HCEC 1CT (cell line): ENCODE data around the gene RPL13A.

Experiments used
- DNase-seq: peaks from one replicate; pipeline ENCODE4 v3.0.0-alpha.2; 2017

Gene RPL13A

DNA sequence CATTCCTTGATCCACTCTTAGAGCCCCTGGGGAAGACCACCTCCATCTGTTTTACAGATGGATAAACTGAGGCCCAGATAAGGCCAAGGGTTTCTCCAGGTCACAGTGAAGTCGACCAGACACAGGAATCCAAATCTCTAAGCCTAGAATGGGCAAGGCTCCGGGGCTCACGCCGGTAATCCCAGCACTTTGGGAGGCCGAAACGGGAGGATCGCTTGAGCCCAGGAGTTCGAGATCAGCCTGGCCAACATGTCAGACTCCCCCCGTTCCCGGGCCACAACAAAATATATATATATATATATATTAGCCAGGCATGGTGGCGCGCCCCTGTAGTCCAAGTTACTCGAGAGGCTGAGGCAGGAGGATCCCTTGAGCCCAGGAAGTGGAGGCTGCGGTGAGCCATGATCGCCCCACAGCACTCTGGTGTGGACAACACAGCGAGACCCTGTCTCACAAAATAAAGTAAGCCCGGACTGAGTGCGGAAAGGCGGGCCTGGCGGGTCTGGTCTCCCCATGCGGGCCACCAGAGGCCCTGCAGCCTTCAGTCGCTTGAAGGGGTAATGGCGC is 615 bp upstream of the RPL13A start:
- DNase-seq, result no peak

DNA sequence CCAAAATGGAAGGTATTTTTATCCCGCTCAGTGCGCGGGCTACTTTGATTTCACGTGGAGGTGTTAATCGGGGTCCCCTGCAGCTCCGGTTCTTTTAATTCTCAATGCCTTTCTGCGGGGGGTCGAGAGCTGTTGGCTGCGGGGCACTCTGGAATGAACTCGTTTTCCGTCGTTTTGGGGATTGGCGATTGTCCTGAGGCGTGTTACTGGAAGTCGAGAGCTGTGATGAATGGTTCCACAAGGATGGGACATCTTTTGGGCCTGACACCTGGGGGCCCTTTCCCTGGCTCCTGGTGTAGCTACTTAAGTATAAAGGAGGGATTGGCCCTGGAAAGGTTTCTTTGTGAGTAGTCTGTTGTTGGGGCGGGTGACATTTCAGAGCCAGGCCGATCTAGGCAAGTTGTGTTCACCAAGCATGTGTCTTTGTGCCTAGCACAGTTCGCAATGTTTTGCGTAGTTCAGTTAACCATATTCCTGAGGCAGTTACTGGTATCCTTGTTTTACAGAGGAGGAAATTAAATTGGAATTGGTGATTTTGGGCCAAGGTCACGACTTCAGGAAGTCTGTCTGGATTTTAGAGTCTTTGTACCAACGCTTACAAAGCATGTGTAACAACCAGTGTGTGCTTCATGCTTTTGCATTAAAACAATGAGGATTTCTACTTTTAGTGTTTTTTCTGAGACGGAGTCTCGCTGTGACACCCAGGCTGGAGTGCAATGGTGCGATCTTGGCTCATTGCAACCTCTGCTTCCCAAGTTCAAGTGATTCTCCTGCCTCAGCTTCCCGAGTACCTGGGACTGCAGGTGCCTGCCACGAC is 846 bp downstream of the RPL13A start:
- DNase-seq, result no peak

DNA sequence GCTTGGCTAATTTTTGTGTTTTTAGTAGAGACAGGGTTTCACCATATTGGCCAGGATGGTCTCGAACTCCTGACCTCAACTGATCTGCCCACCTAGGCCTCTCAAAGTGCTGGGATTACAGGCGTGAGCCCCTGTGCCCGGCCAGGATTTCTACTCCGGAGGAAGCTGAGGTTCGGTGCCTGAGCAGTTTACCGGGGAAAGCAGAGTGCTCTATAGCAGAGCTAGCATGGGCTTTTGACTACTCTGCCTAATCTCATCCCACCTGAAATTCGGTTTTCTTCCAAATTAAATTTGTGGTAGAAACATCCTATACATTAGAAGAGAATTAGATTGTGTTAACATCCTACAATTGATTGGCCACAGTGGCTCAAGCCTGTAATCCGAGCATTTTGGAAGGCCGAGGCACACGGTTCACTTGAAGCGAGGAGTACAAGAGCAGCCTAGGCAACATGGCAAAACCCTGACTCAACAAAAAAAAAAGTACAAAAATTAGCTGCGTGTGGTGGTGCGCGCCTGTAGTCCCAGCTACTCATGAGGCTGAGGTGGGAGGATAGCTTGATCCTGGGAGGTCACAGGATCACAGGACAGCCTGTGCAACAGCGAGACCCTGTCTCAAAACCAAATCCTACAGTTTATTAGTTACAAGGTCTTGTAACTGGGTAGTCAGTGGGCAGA is 1.6 kb downstream of the RPL13A start:
- DNase-seq, result no peak

- DNase-seq, result no peak
These were observed 2.3 kb downstream of the RPL13A start for GRCh38 chr19:49489601-49490167.

DNA sequence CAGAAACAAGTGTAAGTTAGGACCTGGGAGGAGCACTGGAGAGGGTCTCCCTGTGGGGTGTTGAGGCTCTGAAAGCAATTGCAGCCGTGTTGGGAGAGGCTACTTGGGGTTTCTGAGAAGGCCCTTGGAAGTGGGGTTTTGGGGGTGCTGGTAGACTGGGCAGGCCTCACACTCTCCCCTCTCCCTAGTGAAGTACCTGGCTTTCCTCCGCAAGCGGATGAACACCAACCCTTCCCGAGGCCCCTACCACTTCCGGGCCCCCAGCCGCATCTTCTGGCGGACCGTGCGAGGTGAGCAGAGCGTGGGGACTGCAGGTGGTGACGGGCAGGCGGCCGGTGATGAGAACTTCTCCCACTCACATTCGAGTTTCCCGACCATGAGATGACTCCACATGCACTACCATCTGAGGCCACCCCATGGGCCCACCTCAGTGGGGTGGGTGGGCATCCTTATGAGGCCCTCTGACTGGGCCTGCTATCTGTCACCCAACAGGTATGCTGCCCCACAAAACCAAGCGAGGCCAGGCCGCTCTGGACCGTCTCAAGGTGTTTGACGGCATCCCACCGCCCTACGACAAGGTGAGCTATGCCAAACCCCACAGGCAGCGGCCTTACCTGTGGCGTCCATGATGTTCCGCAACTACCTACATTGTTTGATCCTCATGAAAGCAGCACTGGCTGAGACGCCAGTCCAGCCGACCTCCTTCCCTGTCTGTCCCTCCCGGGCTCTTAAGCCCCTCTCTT is 3.0 kb downstream of the RPL13A start:
- DNase-seq, result no peak

GRCh38 chr19:49491030-49491803 is 3.8 kb downstream of the RPL13A start:
- DNase-seq, result no peak

DNA sequence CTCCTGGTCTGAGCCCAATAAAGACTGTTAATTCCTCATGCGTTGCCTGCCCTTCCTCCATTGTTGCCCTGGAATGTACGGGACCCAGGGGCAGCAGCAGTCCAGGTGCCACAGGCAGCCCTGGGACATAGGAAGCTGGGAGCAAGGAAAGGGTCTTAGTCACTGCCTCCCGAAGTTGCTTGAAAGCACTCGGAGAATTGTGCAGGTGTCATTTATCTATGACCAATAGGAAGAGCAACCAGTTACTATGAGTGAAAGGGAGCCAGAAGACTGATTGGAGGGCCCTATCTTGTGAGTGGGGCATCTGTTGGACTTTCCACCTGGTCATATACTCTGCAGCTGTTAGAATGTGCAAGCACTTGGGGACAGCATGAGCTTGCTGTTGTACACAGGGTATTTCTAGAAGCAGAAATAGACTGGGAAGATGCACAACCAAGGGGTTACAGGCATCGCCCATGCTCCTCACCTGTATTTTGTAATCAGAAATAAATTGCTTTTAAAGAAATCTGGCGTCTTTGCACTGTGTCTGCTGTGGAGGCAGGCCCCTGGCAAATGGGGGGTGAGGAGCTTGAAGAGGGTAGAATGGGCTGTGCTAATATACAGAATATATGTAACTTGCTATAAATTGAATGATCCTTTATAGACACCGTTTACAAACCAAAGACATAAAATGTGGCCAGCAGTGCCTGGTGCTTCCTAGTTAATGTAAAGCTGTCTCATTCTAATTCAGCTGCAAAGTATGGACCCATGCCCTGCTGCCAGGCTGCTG is 4.6 kb downstream of the RPL13A start:
- no peak for DNase-seq

DNA sequence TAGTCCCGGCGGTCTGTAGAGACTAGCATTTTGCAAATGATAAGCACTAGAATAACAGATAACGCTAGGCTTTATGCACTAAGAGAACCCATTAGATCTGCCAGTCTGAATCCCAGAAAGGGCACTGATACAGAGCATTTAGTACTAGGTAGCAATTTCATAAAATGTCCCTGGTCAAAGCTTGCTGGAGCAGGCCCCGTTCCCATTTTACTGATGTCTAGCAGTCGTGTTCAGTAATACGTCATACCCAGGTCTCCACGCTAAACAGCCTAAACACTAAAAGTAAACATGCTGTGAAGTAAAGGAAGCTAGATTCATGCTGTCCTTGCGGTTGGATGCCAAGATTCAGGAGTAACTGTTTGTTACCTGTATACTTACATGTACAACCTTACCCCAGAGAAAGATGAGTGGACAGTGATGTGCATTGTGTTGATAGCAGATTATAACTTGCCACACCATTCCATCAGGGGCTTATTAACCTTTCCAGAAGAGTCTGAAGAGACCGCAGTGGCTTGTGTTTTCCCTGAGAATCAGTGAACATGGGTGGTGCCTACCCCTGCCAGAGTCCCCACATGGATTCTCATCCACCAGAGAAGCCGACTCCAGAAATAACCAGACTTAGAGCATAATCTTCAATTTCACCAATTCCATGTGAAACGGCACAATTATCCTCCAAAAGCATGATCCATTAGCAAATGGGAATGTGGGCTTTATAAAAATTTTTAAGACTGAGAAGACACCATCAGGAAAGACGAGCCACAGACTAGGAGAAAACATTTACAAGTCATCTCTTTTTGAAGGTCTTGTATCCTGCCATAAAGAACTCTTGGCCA is 5.4 kb downstream of the RPL13A start:
- peak; percentile 32 for DNase-seq

DNA sequence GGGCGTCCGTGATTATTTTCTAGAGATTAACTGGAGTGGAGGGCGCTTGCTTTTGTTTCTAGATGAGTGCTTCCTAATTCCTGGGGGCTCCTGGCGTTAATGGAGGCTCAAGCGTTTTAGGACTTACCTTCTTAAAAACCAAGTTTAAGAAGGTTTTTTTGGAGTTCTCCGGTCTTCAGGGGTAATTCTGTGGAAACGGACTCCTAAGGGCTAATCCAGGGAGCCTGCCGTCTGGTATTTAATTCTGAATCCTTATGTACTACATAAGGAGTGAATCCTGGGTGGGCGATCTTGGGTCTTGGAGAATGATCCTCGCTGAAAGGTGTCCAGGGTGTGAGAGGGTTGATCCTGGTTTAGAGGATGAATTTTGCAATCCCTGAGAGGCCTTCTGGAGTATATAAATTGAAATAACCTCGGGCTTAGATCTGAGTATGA is 9.2 kb downstream of the RPL13A start:
- no peak for DNase-seq

DNA sequence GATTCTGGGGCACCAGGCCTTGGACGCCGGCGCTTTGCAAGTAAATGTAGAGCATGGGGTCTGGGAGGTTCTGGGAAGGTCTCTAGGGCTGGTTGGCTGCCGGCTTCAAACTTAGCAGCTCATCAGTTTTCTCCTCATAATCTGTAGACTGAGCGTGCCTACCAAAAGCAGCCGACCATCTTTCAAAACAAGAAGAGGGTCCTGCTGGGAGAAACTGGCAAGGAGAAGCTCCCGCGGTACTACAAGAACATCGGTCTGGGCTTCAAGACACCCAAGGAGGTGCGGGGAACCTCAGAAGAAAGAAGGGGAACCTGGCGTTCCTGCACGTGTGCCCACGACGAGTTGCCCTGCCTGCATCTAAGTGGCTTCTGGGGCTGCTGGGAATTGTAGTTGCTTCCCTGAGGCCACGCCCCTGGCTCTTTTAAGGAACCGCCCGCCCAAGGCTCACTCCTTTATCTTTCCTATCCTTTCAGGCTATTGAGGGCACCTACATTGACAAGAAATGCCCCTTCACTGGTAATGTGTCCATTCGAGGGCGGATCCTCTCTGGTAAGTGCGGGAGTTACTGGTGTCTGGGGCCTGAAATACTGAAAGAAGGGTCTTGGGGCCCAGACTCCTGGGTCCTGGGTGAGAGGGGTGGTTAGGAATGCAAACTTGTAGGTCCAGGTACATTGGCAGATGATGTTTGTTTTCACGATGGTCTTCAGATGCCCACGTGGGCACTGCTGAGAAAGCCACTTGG is 9.8 kb downstream of the RPL13A start:
- peak; percentile 51 for DNase-seq

DNA sequence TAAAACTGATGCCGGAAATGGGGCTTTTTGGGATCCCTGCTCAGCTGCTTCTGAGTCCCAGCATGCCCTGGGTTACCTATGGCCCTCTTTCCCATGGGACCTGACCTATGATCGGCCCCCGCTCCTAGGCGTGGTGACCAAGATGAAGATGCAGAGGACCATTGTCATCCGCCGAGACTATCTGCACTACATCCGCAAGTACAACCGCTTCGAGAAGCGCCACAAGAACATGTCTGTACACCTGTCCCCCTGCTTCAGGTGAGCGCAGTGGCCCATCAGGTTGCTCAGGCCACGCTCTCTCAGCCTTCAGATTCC is 10.3 kb downstream of the RPL13A start:
- DNase-seq, result no peak

- no peak for DNase-seq
These were observed 11.1 kb downstream of the RPL13A start for GRCh38 chr19:49498475-49498874.

DNA sequence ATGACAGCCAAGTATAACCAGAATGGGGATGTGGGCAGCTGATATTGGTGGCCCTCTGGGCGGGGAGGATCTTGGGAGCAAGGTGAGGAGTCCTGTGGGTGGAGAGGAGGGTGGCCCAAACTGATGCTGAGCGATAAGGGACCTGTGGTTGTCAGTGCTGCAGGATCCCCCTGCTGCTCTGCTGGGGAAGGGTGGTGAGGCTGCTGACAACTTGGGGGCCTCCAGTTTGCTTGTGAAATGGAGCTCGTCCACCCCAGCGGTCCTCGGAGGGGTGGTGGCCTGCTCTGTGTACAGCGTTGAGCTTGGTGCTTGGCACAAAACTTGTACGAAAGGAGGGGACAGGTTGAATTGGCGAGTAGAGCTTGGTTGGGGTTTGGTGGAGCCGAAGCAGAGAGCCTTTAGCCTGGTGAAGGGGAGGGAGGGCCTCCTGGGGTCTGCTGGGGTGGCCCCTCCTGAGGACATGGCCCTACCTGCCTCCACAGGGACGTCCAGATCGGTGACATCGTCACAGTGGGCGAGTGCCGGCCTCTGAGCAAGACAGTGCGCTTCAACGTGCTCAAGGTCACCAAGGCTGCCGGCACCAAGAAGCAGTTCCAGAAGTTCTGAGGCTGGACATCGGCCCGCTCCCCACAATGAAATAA is 11.7 kb downstream of the RPL13A start:
- no peak for DNase-seq

DNA sequence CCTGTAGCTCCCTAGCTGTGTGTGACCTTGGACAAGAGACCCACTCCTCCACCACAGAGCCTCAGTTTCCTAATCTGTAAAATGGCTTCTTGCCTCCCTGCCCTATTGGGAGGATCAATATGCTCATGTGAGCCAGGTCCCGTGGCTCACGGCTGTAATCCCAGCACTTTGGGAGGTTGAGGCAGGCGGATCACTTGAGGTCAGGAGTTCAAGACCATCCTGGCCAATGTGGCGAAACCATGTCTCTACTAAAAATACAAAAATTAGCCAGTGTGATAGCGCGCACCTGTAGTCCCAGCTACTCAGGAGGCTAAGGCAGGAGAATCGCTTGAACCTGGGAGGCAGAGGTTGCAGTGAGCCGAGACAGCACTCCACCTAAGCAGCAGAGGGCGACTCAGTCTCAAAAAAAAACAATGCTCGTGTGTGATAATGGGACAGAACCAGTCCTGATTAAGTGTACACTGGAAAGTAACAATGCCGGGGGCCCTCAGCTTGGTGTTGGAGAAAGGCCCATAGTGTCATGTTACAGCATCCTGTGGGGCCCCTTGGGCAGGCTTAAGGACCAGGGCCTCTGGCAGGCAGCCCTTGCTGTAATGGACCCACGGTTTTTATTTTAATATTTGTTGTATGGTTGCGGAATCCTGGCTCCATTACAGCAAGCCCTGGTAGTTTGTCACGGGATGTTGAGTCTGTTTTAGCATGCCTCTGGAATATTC is 15.6 kb downstream of the RPL13A start:
- peak; percentile 59 for DNase-seq

- no peak for DNase-seq
These were observed 16.2 kb downstream of the RPL13A start for GRCh38 chr19:49503582-49503962.

DNA sequence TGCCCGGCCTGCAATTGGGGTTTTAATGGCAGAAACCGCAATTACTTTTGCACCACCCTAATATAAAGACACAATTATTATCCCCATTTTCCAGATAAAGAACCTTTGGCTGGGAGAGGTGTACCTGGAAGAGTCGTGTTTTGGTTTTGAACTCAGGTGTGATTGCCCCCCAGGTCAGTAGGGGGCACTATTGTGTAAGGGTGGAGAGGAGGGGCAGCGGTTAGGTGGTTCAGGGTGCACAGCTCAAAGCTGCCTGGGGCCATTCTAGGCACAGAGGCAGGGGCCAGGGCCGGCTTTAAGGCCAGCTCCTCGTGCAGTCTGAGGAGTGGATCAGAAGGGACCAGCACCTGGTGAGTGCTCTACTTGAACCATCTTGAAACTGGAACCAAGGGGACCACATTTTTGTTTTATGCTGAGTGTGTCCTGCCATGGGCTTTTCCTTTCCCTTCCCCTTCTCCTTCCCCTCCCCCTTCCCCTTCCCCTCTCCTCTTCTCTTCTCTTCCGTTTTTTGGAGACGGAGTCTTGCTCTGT is 19.2 kb downstream of the RPL13A start:
- DNase-seq, result peak; percentile 27

DNA sequence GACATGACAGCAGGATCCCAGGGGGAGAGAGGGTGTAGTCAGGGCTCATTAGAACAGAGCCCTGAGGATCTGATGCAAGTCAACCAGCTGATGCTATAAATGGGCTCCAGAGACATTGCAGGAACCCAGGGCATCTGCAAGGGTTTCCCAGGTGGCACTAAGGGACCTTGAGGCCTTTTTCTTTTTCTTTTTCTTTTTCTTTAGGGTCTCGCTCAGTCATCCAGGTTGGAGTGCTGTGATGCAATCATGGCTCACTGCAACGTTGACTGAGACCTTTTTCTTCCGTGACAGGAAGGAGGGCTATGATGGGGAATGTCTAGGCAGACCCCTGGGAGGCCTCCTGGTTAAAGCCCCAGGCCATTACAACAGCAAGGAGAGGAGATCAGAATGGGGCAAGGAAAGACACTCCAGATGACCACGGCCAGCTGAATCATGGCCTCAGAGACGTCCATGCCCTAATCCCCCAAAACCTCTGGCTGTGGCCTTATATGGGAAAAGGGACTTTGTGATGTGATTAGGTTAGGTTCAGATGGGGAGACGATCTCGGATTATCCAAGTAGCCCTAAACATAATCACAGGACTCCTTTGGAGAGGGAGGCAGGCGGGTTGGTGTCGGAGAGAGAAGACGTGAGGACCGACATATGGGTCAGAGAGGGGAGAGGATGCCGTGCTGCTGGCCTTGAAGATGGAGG is 20.5 kb downstream of the RPL13A start:
- no peak for DNase-seq
